NCI-H1092 treated with DMSO at 0.1 percent for 48 hours (cell line): ENCODE measurements around the gene NIN.

Experiments used
- DNase-seq: peaks from one replicate; lab custom pipeline; 2025; lab: John Stamatoyannopoulos, UW

The NIN gene

DNA sequence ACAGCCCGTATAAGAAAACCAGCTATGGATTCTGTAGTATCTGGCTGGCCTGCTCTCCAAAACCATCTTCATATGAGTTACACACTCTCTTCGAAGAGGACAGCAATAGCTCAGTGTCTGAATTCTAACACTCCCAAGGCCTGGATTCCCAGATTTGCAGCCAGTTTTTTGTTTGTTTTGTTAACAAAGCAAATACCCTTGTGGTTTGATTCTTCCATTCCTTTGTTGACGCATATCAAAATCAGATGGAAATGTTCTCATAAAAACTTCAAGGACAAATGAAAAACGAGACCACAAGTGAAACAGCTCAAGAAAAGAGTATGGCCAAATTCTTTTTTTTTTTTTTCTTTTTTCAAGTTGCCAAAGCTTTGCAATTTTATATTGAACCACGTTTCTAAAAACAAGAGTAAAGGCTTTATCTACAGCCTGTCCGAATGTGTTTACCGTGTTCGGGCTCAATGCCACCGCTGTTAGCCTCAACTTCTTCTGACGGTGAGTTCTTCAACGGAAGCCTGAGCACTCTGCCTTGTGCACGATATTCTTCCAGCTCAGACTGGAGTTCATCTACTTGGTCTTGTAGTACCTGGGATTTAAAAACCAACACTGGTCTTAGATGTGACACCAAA, 67.5 kb downstream of the NIN start:
- DNase-seq: no peak

DNA sequence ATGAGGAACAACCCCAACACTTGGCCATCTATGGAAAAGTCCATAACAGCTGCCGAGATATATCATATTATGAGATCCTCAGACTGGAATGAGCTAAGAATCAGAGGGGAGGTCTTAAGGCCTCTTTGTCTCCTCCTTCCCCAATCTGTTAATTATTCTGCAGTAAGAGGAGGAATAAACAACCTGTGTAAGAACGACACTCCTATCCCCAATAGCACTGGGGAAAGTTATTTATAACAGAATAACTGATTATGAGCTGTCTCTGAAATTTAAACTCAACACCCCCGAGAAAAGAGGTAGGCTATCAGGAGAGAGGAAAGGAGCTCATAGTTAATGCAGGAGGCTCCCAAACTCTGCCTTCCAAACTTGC, 68.0 kb downstream of the NIN start:
- no peak for DNase-seq

DNA sequence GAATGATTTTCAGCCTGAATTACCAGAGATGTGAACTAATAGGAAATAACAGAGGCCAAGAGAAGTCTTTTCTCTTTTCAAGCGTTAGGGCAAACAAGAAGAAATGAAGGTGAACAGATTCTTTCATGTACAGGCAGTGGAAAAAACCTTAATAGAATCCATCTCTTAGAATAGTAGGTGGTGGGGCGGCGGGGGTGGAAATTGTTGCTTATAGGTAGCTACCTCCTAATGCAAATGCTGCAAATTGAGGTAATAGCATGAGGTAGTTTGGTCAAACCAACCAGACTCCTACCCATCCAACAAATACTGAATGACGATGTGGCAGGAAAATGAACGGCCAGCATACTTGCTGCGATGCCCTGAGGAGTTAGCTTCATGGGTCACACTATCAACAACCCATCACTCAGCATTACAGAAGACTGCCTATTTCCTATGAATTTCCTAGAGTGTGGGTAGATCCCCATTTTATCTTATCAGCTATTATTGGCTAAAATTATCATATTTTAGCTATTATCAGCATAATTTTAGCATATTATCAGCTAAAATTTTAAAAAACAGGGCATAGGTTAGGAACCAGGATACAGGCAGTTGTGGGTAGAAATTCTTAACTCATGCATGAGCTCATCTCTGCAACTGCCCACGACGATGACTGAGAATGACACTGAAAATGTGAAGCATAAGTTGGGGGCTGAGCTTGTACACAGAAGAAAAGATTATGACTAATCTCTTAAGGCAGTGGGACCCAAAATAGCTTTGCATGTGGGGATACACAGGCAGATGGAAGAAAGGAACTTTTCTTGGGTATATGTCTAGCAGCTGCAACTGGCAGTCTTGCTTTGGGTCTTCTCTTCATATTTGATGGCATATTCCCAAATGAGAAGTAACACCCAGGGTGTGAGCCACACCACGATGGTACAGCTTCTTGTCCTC, 68.7 kb downstream of the NIN start:
- no peak for DNase-seq

DNA sequence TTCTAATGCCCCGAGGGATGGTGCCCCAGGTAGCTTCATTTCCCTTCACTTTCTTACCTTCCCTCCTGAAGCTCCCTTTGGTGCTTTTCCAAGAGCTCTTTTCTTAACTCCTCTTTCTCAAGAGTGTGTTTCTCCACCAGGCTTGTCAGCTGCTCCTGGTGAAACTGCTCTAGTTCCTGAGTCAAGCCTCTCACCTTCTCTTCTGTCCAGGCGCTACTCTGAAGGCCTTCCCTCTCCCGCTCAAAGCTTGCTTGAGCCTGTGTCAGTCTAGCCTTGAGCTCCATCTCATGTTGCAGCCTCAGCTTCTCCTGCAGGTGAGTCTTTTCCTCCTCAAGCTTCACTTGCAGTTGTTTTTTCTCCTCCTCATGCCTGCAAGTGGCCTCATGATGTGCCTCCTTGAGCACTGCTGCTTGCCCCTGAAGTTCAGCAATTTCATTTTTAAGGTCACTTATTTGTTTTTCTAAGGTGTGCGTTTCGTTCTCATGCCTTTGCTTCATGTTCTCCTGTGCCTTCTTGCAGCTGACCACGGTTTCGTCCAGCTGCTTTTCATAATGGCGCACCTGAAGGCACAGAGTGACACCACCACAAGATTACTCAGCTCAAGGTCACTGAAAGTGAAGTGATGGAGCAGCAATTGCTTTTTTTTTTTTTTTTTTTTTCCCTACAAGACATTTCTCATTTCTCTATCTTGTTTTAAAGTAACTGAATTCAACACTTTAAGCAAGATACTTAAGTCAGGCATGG, 71.0 kb downstream of the NIN start:
- no peak for DNase-seq

DNA sequence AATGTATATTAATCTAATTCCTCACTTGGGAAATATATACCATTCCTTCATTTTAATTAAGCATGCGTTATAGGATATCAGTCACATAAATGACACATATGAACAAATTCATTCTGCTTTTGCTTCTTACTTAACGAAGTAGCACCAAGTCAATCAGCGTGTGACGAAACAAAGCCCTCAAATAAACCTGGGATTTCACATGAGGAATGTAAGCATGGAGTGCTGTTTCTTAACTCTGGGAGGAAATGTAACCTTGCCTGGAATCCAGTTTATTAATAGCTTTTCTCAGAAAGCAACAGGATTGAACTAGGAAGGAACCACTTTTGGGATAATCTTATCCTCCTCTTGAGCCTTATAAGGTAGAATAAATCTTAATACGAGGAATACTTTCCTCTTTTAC, 72.0 kb downstream of the NIN start:
- no peak for DNase-seq

DNA sequence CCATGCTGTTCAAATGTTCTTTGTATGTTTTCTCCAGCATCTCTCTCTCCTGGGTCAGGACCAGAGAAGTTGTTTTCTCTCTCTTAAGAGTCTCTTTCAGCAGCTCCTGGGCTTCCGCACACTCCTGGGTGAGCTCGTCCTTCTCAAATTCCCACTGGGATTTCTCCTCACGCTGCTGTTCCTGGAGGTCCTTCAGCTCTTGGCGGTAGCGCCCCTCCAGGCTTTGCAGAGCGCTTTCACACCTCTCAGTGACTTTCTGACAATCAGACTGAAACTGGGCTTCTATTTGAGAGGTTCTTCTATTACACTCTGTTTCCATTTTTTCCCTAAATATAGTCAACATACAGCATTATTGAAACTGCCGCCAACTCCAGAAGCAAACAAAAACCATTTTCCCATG, 72.7 kb downstream of the NIN start:
- DNase-seq: peak; percentile 51

DNA sequence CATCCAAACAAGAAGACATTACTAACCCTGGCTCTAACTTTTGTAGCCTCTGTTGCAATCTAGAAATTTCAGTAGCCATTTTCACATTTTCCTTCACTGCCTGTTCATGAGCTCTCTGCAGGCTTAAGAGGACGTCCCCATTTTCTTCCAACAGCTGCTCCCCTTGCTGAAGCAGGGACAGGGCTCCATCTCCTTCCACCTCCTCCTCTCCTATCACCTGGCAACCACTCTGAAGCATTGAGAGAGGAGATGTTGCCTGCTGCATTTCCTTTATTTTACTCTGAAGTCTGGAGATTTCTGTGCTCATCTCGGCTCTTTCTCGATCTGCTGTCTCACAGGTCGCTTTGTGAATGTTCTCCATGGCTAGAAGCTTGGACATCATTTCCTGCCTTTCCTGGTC, 73.3 kb downstream of the NIN start:
- no peak for DNase-seq

DNA sequence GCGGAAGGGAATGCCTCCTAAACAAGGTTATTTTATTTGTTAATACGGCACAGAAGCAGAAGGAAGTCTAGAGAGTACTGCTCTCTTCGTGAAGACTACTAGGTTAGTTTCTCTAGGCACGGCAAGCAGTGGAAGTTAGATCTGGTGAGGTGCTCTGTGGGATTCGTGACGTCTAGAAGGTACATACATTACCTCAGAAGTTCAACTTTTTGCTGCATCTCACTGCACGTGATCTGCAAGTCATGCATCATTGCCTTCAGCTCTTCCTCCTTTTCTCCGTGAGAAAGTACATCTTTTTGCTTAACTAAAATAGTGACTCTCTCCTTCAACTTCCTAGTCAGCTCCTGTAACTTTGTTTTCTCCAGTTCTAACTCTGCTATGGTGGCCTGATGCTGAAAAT, 74.7 kb downstream of the NIN start:
- DNase-seq: no peak

DNA sequence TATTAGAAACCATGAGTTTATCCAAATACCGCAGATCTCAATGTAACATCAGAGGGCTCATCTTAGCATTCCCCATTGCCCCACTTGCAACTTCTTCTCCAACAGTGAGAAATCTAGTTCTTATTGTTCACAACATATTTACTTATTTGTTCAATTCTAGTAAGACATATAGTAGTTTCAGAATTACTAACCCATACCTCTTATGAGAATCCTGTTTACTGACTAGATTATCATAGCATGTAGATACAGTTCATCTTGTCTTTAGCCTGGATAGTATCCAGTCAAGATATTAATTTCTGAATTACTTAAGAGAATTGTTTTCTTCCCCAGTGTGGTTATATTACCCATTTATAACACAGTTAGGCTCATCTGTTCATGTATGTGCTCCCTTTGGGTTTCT, 80.6 kb downstream of the NIN start:
- DNase-seq: no peak

DNA sequence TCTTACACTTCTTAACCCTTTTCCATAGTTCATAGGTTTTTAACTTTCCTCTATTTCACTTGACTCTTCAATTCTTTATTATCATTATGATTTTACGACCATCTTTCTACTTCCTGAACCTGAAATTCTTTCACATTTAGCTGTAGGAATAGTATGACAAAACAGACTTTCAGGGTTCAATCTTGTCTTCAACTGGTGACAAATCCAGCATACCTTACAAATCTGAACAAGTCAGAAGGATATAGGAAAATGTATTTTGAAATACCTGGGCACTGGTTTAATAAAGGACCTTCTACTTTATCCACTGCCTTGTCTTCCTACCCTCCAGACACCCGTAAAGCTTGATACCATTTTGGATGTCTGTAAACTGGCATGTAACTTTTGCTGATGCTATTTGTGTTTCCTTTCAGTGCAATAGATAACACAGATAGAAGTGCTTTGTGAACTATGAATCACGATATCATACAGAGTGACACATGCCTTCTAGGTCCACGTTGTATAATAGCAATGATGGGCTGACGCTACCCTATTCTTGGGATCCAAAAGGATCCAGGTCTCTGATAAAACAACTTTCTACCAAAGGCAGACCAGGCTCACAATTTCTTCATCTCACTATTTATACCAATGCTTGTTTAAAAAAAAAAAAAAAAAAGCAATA, 85.4 kb downstream of the NIN start:
- no peak for DNase-seq

DNA sequence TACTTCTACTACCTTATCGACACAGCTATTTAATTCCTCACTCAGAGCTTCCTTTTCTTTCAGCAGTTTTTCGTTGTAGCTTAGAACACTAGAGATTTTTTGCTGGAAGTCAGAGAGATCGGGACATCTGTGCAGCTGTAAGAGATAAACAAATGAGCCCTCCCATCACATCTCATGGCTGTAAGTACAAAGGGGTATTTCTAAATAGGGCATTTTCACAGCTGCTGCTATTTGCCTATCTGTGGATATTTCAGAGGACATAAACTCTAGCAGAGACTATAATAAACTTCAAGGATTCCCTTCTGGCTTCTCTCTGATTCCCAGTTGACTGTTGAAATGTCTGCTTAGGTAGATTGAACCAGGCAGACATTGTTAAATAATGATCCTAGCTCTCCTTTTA, 86.7 kb downstream of the NIN start:
- DNase-seq: no peak

DNA sequence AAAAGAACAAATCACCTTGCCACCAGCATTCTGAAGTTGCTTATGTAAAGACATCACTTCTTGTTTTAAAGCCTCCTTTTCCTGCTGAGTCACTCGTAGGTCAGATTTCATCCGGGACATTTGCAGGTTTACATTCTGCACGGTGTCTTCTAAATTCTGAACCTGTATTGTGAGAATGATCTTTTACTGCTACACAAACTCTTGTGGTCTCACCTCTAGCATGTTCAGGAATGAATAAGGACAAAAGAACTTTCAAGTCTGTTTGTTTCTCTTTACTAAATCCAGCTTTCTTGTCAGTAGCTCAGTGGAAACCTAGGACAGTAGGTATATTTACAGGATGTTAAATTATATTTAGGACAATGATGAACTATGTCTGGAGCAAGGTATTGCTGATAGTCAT, 89.4 kb downstream of the NIN start:
- no peak for DNase-seq

DNA sequence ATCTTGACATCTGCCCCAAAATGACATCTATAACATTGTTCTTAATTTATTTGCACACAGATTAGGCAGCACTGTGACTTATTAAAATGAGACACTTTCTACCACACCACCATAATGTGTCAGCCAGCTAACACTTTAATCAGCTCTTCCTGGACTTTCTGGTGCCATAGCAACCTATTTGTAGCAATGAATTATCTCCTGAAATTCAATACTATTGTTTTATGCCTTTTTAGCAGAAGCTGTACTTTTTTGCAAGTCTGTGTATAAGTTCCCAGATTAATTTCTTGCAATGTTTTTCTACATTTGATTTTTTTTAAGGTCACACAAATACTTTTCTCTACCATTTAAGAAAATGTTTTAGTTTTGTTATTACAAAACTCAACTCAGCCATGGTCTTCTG, 90.1 kb downstream of the NIN start:
- DNase-seq: no peak

DNA sequence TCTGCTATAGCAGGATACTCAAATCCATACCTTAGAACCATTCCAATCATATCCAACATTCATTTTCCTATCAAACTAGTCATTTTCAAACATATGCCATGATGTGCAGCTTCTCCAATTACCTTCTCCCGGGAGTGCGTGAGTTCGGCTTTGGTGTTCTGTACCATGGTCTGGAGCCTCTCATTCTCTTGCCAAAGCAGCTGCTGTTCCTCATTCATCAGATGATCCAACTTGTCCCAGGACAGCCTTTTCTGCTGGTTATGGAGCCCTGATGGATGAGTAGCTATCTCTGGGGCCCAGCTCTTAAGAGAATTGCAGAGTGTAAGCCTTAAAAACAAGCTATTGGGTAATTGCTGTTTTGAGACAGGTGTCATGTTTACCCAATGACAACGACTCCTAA, 91.8 kb downstream of the NIN start:
- no peak for DNase-seq

DNA sequence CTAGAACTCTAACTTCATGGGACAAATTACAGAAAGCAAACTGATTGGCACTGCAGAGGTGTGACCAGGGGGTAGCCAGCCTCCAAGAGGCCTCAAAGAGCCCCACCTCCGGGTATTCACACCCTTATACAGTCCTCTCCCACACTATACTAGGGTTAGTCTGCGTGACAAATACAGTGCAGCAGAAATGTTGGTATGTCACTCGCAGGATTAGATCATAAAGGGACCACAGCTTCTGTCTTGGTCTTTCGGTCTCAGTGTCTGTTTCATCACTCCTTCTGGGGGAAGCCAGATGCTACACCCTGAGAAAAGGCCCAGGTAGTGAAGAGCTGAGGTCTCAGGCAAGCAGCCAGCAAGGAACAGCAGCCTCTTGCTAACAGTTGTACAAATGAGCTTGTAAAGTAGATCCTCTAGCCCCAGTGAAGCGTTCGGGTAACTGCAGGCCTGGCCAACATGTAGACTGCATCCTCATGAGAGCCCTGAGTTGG, 94.0 kb downstream of the NIN start:
- no peak for DNase-seq

DNA sequence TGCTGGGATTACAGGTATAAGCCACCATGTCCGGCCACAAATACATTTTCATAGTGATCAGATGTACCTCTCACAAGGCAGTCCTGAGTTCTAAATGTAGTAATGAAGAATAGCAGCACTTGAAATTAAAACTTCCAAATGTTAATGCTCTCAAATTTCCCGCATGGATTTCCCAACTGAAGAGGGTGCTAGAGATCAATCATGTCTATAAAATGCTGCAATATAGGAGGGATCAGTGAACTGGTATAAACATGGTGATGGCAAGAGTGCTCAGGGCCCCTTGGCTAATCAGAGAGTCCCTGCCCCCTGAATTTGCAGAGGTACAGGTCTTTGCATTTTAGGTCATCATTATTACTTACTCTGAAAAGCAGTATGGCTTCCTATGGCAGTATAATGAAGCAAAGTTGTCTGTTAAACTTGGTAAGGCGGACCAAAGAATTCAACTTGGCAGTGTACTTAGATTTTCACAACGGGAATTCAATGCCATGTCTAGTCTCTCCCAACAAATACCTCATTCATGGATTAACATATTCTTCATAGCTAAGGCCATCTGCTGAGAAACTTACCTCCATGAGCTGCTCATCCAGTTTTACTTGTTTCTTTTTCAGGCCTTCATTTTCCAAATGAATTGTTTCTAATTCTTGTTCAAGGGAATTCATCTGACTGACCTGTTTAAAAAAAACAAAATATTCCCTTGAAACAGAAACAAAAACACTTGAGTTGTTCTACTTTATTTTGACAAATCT, 95.8 kb downstream of the NIN start:
- no peak for DNase-seq

DNA sequence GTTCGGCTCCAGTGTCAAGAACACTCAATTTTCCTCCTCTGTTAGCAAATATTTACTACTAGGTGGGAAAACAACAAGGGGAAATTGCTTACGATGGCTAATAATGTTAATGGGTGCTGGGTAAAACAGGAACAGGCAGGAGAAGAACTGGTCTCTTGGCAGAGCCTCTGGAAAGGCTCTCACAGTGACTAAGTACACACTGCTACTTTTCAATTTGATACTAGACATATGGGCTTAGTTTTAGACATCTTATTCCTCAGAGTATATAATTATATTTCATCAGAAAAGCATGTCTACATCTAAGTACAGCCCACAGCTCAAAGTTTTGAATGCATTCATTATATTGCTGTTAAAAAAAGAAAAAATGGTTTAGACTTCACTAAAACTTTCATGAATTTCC, 97.5 kb downstream of the NIN start:
- no peak for DNase-seq

DNA sequence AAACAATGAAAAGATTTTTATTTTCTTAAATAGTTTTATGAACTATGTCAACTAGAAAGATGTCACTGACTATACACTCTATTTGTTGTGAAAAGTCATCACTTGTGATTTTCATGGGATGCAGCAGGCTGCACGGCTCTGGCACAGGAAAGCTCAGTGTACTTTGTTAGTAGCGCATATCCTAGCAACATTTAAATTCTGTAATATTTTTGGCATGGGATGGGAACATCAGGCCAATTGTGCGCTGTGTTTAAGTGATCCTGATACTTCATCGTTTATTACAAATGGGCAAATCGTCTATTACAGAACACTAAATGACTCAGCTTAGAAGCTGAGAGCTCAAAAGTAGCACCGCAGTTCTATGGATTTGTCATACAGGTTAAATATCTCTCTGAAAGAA, 102.1 kb downstream of the NIN start:
- no peak for DNase-seq

DNA sequence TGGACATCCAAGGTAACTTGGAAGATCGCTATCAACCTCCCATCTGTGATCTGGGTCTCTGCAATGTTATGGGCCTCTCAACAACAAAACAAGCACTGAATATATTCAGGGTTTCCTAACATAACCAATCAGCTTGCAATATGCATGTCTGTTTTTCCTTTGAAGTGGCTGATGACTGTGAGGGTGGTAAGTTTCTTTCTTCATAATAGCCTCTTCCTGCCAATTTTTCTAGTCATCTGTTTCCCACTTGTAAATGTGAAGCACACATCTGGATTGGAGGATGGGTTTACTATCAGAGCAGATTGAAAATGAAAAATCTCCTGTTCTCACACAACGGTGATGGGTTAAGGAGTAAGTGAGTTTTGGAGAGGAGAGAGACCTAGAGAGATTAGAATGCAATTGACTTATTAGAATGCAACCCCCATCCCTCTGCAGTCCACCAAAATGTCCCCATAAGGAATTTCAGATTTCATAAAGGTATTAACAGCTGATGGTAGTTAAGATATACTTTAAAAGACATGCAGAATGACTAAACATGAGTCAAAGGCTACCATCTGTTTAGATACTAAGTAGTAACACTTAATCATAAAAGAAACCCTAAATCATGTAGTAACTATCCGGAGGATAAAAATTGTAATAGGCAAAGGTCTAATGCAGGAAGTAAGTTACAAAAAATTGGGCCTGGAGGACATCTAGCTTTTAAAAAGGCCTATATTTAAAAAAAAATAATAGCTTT, 104.4 kb downstream of the NIN start:
- no peak for DNase-seq

DNA sequence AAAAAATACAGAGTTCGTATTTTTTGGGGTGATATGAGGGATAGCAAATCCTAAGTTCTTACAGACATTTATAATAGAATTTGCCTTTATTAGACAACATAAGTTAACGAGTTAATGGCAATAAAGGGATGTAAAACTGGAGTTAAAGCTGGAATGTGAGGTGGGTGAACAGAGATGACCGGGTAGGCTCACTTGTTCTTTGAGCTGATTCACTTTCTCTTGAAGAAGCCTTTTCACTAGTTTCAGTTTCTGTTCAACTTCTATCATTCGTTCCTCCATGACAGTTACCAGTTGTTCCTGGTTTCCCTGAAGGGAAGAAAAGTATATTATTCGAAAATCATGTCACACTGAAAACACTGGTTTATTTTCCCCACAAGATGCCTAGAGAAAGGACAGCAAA, 105.2 kb downstream of the NIN start:
- DNase-seq: no peak
